UCSD-AML1 (cell line): ENCODE measurements around the gene PODXL.
A peak's percentile ranks its signal among the peaks of the same experiment; 100 is the strongest.
"Not testable (repeated sequence)": the region's sequence is repeated elsewhere in the genome, so short reads cannot be mapped to it uniquely, and the experiment has no call there.

Experiments
- DNase-seq: peaks from one replicate; lab custom pipeline; 2025; ENCODE audit not compliant: unreplicated experiment; lab: John Stamatoyannopoulos, UW

Gene PODXL

GRCh38 chr7:131538071-131538812 lies 18.2 kb downstream of the PODXL start:
- DNase-seq, result no peak

DNA sequence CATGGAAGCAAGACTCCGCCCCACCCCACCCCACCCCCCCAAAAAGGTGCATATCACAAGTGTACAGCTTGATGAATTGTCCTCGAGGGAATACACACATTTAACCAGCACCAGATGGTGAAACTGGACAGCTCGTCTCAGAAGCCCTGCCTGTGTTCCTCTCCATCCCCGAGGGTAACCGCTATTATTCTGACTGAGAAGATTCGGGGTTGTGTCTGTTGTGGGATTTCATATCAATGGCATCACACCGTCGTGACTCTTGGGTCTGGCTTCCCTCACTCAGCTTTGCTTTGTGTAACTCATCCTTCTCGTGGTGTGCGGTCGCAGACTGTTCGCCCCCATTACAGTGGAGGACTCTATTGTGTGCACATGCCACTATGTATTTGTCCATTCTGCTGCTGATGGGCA lies 18.9 kb downstream of the PODXL start:
- no peak for DNase-seq

DNA sequence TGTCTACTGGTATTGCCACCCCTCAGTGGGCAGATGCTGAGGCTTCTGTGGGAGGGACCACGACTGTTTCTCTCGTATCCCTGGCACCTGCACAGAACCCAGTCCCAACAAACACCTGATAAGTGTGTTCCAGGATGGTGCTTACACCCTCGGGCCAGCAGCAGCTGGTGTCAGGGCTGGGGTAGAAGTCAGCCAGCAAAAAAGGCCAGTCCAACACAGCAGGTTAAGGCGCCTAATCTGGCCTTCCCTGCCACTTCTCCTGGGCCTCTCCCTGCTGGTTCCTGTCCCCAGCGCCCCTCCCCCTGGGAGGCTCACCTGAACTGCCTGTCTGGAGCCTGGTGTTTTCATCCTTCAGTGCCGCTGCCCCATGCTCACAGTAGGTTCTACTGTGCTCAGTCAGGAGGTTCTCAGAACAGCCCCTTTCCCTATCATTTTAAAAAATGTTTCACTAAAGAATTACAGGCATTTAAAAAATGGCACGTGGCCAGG lies 20.0 kb downstream of the PODXL start:
- DNase-seq, result no peak

- DNase-seq, result no peak
Observed at GRCh38 chr7:131533566-131534561, 22.6 kb downstream of the PODXL start.

DNA sequence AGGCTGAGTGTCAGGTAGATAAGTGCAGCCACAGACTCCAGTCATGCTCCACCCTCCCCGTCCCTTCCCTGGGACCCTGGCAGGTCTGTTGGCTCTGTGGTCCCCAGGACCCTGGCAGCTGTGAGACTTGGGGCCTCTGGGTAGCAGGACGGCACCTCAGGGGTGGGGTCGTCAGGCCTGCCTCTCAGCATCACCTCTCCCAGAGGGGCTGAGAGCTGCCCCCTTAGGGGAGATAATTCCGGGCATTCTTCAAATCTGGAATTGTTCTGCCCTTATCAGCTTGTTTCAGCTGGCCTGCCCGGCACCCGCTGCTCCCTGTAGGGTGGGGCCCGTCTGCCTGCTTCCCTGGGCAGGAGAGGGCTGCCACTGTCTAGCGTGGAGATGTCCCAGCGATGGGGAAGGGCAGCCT lies 23.3 kb downstream of the PODXL start:
- no peak for DNase-seq

- DNase-seq, result no peak
Observed at GRCh38 chr7:131532570-131533091, 23.8 kb downstream of the PODXL start.

DNA sequence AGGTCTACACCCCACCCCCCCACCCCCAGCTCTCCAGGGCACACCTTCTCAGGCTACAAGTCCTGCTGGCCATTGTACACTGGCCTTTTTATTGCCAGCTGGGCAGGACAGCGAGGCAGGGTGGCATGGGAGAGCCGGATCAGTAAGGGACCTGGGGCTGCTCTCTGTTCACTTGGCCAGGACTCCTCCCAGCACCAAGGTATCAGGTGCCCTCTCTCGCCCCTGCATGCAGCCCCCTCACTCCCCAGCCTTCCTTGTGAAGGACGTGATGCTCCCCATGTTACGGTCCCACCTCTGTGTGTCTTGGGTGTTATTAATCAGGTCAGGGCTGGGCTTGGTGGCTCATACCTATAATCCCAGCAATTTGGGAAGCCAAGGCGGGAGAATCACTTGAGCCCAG lies 26.3 kb downstream of the PODXL start:
- DNase-seq, result no peak

DNA sequence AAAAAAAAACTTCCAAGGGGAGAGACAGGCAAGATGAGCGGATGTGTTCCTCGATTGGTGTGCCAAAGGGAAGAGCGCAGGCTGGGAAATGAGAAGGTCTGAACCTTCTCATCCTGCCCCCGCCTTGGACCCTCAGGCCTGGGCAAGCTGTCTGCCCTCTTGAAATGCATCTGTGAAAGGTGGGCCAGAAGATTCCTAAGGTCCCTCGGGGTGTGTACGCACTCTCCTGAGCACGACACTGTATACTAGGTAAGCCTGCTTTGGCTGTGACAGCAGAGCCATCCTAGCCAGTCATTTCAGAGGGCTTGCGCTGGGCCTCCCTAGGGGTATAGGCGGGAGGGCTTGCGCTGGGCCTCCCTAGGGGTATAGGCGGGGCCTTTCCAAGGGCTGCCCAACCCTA lies 26.8 kb downstream of the PODXL start:
- no peak for DNase-seq

DNA sequence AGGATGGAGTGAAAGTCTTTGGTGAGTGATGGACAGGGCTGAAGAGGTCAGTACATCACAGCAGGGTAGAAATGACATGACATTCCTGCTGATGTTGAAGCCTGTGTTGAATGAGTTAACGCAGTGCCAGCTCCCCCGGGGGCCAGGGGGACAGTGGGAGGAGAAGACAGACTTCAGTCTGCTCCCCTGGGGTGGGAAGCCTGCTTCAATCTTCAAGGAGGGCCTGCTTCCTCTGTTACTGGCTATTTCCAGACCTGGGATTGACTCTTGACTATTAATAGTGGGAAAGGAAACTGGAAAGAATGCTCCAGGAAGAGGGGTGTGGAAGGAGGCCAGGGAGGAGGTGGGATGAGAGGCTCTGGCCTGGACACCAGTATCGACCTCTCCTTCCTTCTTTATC lies 27.2 kb downstream of the PODXL start:
- DNase-seq, result no peak

GRCh38 chr7:131527456-131527855 lies 29.0 kb downstream of the PODXL start:
- no peak for DNase-seq

DNA sequence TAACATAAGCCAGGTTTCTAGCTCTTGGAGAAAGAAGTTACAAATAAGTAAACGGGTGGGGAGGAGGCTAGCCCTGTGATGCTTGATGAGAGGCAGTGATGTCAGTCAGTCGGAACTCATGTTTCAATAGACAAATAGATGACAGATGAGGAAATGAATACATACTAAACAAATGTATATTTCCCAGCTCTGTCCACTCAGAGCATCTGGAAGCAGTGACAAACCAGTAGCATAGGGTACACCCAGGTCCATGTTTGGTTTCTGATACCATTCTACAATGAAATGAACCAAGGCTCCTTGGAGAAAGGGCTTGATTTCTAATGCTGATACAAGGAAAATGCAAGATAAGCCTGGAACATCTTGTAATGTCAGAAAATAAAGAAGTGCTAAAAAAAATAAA lies 30.6 kb downstream of the PODXL start:
- DNase-seq, result no peak

DNA sequence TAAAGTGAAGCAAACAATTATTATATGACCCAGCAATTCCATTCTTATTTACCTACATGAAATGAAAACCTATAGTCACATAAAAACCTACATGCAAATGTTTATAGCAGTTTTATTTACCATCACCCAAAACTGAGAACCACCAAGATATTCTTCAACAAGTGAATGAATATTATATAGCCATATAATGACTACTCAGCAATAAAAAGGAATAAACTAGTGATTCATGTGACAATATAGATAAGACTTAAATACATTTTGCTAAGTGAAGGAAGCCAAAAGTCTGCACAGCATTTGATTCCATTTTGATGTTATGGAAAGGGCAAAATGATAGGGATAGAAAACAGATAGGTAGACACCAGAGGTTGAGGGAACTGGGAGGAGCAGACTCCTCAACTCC lies 31.7 kb downstream of the PODXL start:
- no peak for DNase-seq

GRCh38 chr7:131524115-131524514 lies 32.3 kb downstream of the PODXL start:
- no peak for DNase-seq

DNA sequence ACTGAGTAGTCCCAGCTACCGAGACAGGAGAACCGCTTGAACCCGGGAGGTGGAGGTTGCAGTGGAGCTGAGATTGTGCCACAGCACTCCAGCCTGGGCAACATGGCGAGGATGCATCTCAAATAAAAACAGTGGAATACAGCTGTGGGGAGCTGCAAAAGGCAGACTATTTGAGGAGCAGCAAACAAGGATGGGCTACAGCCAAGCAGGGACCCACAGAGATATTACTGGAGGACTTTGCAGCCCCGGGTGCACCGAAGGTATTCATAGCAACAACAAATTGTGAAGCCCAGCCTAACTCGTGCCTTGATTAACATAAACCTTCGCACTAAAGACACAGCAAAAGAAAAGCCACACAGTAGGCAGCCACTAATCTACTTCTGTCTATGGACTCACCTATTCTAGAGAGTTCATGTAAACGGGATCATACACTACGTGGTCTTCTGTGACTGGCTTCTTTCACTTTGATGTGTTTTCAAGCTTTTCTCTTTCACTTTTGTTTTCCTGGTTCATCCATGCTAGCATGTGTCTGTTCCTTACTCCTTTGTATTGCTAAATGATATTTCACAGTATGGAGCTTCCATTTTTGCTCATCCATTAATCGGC lies 34.0 kb downstream of the PODXL start:
- DNase-seq, result no peak

GRCh38 chr7:131521651-131522163 lies 34.7 kb downstream of the PODXL start:
- no peak for DNase-seq

GRCh38 chr7:131518626-131519025 lies 37.8 kb downstream of the PODXL start:
- DNase-seq, result no peak

DNA sequence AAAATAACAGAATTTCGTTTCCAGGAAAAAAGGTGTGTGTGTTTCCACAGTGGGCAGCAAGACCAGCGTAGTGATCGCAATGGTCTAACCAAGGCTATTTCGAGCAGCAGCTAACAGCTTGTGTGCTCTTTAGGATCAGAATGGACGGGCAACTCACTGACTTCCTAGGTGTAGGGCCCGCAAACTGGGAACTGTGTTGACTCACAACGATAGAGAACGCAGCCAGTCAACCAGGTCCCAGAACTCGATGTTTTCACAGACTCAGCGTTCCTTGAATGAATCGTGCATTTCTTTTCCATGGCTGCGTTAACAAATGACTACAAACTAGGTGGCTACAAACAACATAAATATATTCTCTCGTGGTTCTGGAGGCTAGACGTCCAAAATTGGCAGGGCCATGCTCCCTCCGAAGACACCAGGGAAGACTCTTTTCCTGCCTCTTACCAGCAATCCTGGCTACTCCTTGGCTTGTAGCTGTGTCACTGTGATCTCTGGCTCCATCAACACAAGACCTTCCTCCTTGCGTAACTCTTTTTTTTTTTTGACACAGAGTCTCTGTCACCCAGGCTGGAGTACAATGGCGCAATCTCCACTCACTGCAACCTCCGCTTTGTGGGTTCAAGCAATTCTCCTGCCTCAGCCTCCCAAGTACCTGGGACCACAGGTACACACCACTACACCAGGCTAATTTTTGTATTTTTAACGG lies 39.1 kb downstream of the PODXL start:
- DNase-seq, result no peak

- not testable (repeated sequence) for DNase-seq
Observed at GRCh38 chr7:131515471-131515870, 41.0 kb downstream of the PODXL start.

- DNase-seq, result peak; percentile 58
Observed at GRCh38 chr7:131513245-131514061, 43.0 kb downstream of the PODXL start.
